T47D (cell line): Measurements from ENCODE around the gene DCLRE1B.

Source experiments
- DNase-seq, 2 experiments: peaks; one replicate each; pipeline versions ENCODE4 v3.0.0 to v3.0.0-alpha.2; 2011 to 2012; ENCODE audit warnings: low read depth in 1 of 2, low spot score in 1 of 2
- JUND ChIP-seq: IDR thresholded peaks from 2 replicates; pipeline ENCODE4 v1.6.1; 2012; ENCODE audit warnings: low read depth
- in situ Hi-C: cut with HindIII; loops from 2 replicates; pipeline ENCODE4 v1.10.0; 2016; ENCODE audit warnings: low sequenced_read_pairs, low pct_unique_long_range_greater_than_20kb

DCLRE1B gene

DNA sequence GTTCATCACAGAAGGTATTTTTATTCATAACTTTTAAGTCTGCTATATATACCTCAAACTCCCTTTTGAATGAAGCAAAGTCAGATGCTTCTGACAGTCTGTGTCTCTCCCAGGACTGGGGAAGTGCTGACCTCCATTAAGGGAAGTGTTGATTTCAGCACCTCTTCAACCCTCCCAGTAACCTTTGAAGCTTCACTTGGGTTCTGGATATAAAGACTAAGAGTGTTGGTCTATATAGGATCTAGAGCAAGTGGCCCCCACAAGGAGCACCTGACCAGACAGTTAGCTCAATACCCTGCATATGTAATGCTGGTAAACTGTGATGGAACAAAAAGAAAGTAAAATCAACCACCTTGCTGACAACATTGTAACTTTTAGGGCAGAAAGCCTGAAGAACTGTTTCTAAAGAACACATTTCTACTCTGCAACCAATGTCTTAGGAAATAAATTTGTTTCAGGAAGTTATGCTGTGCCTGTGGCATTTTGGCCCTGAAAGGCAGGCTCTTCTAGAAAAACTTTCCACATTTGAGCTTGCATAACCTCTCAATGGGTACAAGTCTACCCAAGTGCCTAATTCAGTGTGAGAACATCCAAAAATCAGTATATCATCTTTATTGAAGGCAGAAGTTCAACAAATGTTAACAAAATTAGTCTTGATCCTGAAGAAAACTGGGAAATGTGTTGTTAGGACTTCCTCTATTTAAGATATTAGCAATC, 32.7 kb upstream of the DCLRE1B start:
- in situ Hi-C loops, result no loop called here
- peak in 1 of 2 experiments; percentile 6 for DNase-seq

GRCh38 chr1:113874012-113874879, 30.9 kb upstream of the DCLRE1B start:
- DNase-seq, result peak in 1 of 2 experiments; percentile 32
- in situ Hi-C loops, result no loop called here

More for the DNA sequence above, 32.7 kb upstream of the DCLRE1B start:
- TF ChIP-seq JUND, result no peak

DNA sequence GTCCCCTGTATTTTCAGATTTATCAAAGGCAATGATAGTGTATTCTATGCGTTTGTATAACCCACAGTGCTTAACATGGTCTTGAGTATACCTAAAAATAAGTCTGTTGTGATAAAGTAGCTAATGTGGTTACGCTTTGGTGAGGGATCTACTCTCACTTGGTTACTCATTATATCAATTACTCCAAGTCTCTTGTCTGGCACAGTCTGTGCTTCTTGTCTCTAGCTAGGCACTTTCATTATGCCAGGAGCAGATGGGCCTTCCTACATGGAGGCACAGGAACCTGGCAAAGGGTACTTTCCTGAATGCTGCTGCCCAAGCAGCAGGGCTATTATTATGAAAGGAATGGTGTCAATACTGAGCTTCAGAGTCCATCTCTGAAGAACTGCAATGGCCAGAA, 29.4 kb upstream of the DCLRE1B start:
- DNase-seq, result no peak
- TF ChIP-seq JUND, result no peak
- in situ Hi-C loops, result no loop called here

More at GRCh38 chr1:113874012-113874879, 30.9 kb upstream of the DCLRE1B start:
- TF ChIP-seq JUND, result no peak

DNA sequence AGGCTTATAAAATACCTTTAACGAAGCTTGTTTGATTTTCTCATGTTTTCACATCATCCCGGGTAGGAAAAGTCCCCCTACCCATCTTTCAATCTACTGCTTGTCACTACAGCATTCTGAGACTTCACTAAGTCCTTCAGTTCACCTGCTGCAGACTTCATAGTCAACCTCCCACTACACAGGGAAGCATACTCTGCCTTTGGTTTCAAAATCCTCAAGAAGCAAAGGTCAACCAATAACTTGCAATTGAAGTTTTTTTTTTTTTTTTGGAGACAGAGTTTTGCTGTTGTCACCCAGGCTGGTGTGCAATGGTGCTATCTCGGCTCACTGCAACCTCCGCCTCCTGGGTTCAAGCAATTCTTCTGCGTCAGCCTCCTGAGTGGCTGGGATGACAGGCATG, 28.9 kb upstream of the DCLRE1B start:
- in situ Hi-C loops, result no loop called here
- no peak for TF ChIP-seq JUND
- DNase-seq, result no peak

DNA sequence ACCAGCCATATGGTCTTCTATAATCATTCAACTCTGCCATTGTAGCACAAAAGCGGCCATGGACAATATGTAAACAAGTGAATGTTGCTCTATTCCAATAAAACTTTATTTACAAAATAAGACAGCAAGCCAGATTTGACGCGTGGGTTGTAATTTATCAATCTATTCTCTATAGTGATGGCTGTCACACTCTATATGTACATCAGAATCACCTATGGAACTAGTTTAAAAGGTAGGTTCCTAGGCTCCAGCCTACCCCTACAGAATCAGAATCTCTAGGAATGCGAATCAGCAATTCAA, 25.4 kb upstream of the DCLRE1B start:
- TF ChIP-seq JUND, result no peak
- in situ Hi-C loops, result no loop called here

GRCh38 chr1:113881661-113882060, 23.5 kb upstream of the DCLRE1B start:
- TF ChIP-seq JUND, result no peak
- in situ Hi-C loops, result no loop called here

More for the DNA sequence above, 25.4 kb upstream of the DCLRE1B start:
- DNase-seq, result no peak

GRCh38 chr1:113886417-113887401, 18.4 kb upstream of the DCLRE1B start:
- no peak for DNase-seq
- TF ChIP-seq JUND, result no peak
- in situ Hi-C loops, result no loop called here

More at GRCh38 chr1:113881661-113882060, 23.5 kb upstream of the DCLRE1B start:
- DNase-seq, result no peak

DNA sequence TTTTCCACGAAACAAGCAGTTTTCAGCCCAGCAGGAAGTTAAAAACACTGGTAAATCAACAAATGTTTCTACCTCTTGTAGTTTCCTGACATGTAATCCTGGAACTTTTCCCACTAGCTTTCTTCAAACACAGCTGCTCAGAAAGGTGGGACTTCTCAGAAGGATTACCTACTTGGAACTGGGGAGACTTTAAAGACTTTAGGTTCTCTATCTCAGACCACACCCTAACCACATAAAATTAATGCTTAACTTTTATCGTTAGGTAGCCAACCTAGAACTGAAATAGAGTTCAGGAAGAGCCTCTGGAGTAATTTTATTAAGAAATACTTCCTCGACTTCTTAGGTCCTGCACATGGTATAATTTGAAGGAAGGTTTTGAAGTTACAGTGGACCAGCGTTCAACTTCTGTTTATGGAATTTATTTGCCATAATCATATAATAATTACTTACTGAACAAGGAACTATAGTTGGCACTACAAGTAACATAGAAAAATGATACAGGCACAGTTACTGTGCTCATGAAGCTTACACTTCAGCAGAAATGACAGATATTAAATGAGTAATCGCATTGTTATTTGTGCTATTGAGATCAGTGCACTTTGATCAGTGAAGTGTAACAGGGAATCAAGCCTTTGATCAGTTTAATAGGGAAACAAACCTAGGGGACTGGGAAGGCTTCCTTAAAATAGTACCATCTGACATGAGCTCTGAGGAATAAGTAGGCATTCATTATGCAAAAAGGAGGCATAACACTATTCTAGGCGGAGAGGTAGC, 17.5 kb upstream of the DCLRE1B start, which contains the start of gene BCL2L15:
Gene BCL2L15, minus strand, starts transcription at position 180 of the 774 bp plus-strand sequence. CDS start 206 bp downstream, outside the sequence.
- no peak for TF ChIP-seq JUND
- DNase-seq, result no peak
- in situ Hi-C loops, result no loop called here

DNA sequence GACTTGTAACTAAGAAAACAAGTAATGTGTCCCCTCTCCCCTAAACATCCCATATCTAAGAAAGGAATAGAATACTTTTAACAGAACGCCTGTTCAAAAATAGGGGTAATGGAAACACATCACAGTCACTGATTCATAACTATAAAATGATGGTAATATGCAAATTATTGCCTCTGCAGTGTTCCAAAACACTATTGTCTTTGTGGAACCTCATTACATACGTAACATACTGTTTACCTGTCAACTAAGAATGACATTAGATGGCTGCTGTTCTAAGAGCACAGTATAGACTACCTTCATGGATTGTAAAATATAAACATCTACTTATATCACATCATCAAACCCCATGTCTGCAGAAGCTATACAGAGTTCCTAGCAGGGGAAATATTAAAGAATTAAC, 14.3 kb upstream of the DCLRE1B start:
- in situ Hi-C loops, result no loop called here
- no peak for TF ChIP-seq JUND
- no peak for DNase-seq

- TF ChIP-seq JUND, result no peak
These were observed 13.4 kb upstream of the DCLRE1B start for GRCh38 chr1:113891631-113892220.

DNA sequence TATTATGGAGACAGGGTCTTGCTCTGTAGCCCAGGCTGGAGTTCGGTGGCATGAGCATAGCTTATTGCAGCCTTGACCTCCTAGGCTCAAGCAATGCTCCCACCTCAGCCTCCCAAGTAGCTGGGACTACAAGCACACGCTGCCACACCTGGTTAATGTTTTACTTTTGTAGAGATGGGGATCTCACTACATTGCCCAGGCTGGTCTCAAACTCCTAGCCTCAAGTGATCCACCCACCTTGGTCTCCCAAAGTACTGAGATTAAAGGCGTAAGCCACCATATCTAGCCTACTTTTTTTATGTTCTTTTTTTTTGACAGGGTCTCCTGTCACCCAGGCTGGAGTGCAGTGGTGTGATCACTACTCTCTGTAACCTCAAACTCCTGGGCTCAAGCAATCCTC, 11.9 kb upstream of the DCLRE1B start:
- in situ Hi-C loops, result no loop called here
- no peak for DNase-seq
- no peak for TF ChIP-seq JUND

More at GRCh38 chr1:113891631-113892220, 13.4 kb upstream of the DCLRE1B start:
- DNase-seq, result no peak
- in situ Hi-C loops, result no loop called here
